ENCODE results near the gene NR2E1. TPM values are rescaled to one million over a fixed set of nuclear protein-coding genes. Genes with fewer than 3 reads are reported as not detected.

Gene NR2E1
- total and polyA plus RNA-seq, 12 donors = not detected

- H3K4me3 ChIP-seq = peak overlapping the region in 9 of 10 donors; percentile 14 to 35 (median 33)
- H3K27ac ChIP-seq = no peak overlapping the region
- 20 to 24% methylated on average over 23 of the region's 23 CpGs for WGBS, 2 donors
- no peaks in the 10 kb centered on the region for H3K36me3 ChIP-seq
- H3K27me3 ChIP-seq = peaks cover 63 to 100% (median 100%) of the 10 kb centered on the region in 7 donors
- no peak for DNase-seq
- ATAC-seq = peak in 2 of 8 donors; percentile 6 to 11
- TF ChIP-seq CTCF (IDR thresholded peaks at IDR 0.05) = no peak
- intact Hi-C loops (cut with DNase I) = loop anchor here in 1 of 10 donors (5.0 kb wide), 1 partner anchor 46 kb away; no protein-coding TSS in a partner anchor
- no peaks in the 10 kb centered on the region for H3K9me3 ChIP-seq
- peaks cover 13 to 70% (median 54%) of the 10 kb centered on the region in 9 donors for H3K4me1 ChIP-seq
Observed at GRCh38 chr6:108168090-108168463, 2.3 kb downstream of the NR2E1 start.

- Histone ChIP-seq H3K27me3 (peaks cover 56 to 100% (median 100%) of the 10 kb centered on the region in 7 donors), H3K27ac (no peak overlapping the region), H3K36me3 (no peaks in the 10 kb centered on the region), H3K4me1 (peaks cover 13 to 67% (median 54%) of the 10 kb centered on the region in 9 donors), H3K4me3 (peak overlapping the region in 9 of 10 donors; percentile 14 to 35 (median 33)), H3K9me3 (no peaks in the 10 kb centered on the region)
- TF ChIP-seq CTCF (IDR thresholded peaks at IDR 0.05) = peak in 7 of 9 donors; percentile 12 to 54 (median 45)
- ATAC-seq (peak; percentile 48 to 79 (median 68)), DNase-seq (peak in 1 of 2 donors; percentile 18)
- 2 to 4% methylated on average over 63 of the region's 63 CpGs for WGBS, 2 donors
- intact Hi-C loops (cut with DNase I) = loop anchor here in 1 of 10 donors (5.0 kb wide), 1 partner anchor 46 kb away; no protein-coding TSS in a partner anchor
Observed at GRCh38 chr6:108168501-108169463, 3.0 kb downstream of the NR2E1 start.

GRCh38 chr6:108169464-108170331 is 3.9 kb downstream of the NR2E1 start:
- intact Hi-C loops (cut with DNase I) = loop anchor here in 1 of 10 donors (5.0 kb wide), 1 partner anchor 47 kb away; no protein-coding TSS in a partner anchor
- DNase-seq (no peak), ATAC-seq (peak in 2 of 8 donors; percentile 4 to 26)
- Histone ChIP-seq H3K4me3 (peak overlapping the region in 4 of 10 donors; percentile 14 to 35 (median 32)), H3K4me1 (peaks cover 13 to 70% (median 57%) of the 10 kb centered on the region in 9 donors), H3K36me3 (no peaks in the 10 kb centered on the region), H3K27ac (no peak overlapping the region), H3K27me3 (peaks cover 49 to 100% (median 100%) of the 10 kb centered on the region in 7 donors), H3K9me3 (no peaks in the 10 kb centered on the region)
- 5 to 9% methylated on average over 47 to 55 of the region's 55 CpGs for WGBS, 2 donors
- TF ChIP-seq CTCF (IDR thresholded peaks at IDR 0.05) = no peak

All from heart right ventricle (tissue), 16 donors.